ENCODE measurements around the gene PHACTR3.
"Not testable (repeated sequence)": the region's sequence is repeated elsewhere in the genome, so short reads cannot be mapped to it uniquely, and the experiment has no call there.

The PHACTR3 gene

GRCh38 chr20:59603781-59604541 lies at the start of gene PHACTR3:
PHACTR3 (plus strand) TSS chr20:59604540; CDS start chr20:59605015, 475 bp downstream.
- no peak for DNase-seq (ENCODE audit: low read depth)
- H3K4me3 ChIP-seq (ENCODE audit: low read depth, low read length) = no peak within 1 kb of the TSS

- H3K4me3 ChIP-seq (ENCODE audit: low read depth, low read length); DNase-seq (ENCODE audit: low read depth): not testable (repeated sequence)
These were observed 46.4 kb upstream of the PHACTR3 start for GRCh38 chr20:59557733-59558529.

DNA sequence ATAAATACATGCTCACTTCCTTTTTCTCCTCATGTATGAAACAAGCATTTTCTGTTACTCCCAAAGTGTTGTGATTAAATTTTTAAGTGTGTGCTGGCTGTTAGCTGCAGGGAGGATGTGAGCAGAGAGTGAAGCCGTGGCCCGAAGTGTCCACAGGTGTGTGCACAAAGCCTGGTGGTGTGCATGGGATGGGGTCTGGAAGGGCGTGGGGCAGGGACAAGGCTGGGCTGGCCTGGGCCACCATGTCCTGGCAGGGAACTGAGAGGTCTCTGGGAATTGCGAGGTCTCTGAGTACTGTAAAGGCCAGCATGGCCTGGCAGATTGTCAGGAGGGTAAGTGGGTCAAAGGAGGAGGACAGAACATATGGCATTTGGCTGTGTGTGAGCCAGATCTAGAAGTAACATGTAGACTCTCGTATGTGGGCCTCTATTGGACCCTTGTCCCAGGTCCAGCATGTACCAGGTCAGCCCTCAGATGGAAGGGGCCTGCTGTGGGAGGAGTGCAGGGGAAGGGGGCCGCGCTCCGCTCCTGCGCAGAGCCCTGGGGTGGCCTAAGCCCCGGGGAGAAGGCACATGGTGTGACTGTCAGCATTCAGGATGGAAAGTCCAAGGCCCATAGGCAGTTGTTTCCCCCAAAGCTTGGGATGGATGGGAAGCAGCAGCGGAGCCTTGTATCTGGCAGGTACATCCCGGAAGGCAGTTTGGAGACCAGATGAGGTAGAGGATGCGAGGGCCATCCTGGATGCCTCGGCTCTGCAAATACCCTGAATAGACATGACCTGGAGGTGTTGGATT lies 45.1 kb upstream of the PHACTR3 start:
- H3K4me3 ChIP-seq (ENCODE audit: low read depth, low read length) = no peak overlapping the region

DNA sequence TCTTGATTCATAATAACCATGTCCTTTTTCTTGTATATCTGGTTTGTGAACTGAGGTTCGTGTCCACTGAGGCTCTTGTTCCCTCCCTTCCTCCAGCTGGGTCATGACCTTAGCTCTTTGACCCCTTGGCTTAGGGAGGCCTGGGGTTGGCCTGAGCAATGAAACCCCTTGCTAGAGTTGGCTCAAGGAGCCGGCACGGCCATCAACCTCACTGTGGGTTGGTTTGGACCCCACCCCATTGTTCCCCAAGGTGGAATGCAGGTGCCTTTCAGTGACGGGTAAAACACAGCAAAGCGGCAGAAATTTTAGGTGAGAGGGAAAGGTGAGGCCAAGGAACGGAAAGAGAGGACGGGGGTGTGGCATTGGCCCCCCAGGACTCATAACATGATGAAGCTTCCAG lies 44.5 kb upstream of the PHACTR3 start:
- H3K4me3 ChIP-seq (ENCODE audit: low read depth, low read length) = no peak overlapping the region
- no peak for DNase-seq (ENCODE audit: low read depth)

More for the DNA sequence above, 45.1 kb upstream of the PHACTR3 start:
- DNase-seq (ENCODE audit: low read depth) = no peak

GRCh38 chr20:59560588-59561227 lies 43.6 kb upstream of the PHACTR3 start:
- H3K4me3 ChIP-seq (ENCODE audit: low read depth, low read length) = no peak overlapping the region
- no peak for DNase-seq (ENCODE audit: low read depth)

DNA sequence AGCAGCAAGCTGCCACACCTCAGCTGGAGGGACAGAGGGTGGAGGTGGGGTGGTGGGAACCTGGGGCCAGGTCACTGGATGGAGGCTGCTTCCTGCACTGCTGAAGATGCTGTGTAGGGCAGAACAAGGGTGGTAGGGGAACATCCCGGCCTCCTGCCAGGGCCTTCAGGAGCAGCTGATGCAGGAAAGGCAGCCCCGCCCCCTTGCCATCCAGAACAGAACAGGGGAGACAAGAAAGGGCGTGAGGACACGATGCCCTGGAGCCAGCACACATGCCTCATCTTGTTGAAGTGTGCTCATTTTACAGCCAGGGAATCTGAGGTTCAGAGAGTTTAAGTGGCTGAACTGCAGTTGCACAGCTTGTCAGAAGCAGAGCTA lies 43.1 kb upstream of the PHACTR3 start:
- H3K4me3 ChIP-seq (ENCODE audit: low read depth, low read length) = no peak overlapping the region
- no peak for DNase-seq (ENCODE audit: low read depth)

DNA sequence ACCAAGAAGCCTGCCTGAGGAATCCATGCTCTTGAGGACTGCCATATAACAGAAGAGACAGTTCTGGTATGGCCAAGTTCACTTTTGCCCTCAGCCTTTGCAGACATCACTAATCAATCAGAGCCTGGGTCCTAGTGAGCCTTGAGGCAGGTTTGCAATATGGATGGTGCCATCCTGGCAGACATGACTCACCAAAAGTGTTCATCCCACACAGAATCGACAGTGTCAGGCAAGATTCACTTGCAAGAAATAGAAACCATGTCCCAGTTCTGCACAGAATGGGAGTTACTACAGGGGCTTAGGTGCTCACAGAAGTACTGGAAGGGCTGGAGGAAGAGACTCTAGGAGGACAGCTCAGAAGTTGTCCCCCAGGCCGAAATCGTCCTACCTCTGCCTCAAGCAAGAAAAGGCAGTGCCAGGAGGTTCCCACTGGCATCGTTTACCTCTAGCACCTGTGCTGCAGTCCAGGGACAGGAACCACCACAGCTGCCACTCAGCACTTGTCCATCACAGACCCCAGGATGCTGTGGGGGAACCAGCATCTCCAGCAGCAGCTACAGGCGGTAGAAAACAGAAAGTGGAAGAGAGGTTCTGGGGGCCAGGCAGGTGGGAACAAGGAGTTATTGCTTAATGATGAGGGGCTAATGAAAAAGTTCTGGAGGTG lies 42.6 kb upstream of the PHACTR3 start:
- DNase-seq (ENCODE audit: low read depth) = no peak
- no peak overlapping the region for H3K4me3 ChIP-seq (ENCODE audit: low read depth, low read length)

- H3K4me3 ChIP-seq (ENCODE audit: low read depth, low read length) = no peak overlapping the region
- DNase-seq (ENCODE audit: low read depth) = no peak
These were observed 40.2 kb upstream of the PHACTR3 start for GRCh38 chr20:59564171-59564570.

GRCh38 chr20:59564943-59565342 lies 39.4 kb upstream of the PHACTR3 start:
- no peak overlapping the region for H3K4me3 ChIP-seq (ENCODE audit: low read depth, low read length)
- DNase-seq (ENCODE audit: low read depth) = no peak

DNA sequence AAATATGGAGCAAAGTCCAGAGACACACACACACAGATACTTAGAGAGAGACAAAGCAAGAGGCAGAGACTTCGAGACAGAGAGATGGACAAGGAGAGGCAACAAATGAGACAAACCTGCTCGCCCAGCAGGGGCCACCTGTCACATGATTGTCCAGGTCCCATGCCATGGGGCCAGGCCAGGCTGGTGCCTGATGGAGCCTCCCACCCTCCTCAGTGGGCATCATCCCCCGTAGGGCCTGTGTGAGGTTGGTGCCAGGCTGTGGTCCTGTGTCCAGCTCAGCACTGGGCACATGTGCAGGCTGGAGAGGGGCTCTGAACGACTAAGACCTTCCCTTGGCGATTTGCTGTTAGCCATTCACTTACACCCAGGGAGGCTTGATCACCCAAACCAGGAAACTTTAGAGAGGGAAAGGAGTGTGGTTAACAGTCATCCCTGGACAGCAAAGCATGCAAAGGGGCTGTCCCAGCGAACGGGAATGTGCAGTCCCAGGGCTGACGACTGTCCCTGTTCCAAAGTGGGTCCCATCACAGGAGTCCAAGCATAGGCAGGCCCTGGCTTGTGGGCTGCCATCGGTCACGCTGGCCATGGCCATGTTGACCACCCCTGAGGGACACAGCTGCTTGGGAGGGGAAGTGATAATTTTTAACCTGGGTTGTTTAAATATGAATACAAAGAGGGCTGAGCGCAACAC lies 38.4 kb upstream of the PHACTR3 start:
- DNase-seq (ENCODE audit: low read depth) = no peak
- no peak overlapping the region for H3K4me3 ChIP-seq (ENCODE audit: low read depth, low read length)

GRCh38 chr20:59566631-59567524 lies 37.5 kb upstream of the PHACTR3 start:
- H3K4me3 ChIP-seq (ENCODE audit: low read depth, low read length) = no peak overlapping the region
- DNase-seq (ENCODE audit: low read depth) = no peak

DNA sequence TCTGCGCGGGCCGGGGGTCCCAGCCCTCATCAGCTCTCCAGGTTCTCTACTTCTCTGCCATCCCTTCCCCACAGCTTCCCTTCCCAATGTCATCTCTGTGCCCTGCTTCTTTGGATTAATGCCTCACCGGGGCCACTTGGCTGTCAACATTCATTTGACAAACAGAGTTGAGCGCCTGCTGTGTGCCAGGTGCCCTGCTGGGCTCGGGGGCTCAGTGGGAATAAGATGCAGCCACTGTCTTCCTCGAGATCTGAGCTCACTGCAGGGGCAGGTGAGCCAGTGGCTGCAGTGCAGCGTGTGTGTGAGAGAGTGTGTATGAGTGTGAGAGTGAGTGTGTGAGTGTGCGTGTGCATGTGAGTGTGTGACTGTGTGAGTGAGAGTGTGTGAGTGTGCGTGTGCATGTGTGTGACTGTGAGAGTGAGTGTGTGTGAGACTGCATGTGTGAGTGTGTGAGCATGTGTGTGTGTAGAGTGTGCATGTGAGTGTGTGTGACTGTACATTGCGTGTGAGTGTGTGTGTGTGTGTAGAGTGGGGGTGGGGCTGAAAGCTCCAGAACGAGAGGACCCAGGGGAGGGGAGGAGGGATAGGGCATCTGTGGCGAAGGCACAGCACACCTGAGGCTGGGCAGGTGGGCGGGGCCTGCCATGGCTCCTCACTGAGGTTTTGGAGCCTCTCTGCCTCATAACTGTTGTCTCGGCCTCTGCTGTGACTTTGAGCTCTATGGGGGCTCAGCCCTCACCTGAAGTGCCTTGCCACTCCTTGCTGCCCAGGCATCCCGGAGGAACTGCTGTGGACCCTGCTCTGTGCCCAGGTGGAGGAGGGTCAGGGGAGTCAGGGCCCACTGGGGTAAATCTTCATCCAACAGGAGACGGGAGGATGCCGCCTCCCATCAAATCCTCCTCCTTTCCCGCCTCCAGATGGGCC lies 36.5 kb upstream of the PHACTR3 start:
- H3K4me3 ChIP-seq (ENCODE audit: low read depth, low read length) = no peak overlapping the region
- DNase-seq (ENCODE audit: low read depth) = no peak

DNA sequence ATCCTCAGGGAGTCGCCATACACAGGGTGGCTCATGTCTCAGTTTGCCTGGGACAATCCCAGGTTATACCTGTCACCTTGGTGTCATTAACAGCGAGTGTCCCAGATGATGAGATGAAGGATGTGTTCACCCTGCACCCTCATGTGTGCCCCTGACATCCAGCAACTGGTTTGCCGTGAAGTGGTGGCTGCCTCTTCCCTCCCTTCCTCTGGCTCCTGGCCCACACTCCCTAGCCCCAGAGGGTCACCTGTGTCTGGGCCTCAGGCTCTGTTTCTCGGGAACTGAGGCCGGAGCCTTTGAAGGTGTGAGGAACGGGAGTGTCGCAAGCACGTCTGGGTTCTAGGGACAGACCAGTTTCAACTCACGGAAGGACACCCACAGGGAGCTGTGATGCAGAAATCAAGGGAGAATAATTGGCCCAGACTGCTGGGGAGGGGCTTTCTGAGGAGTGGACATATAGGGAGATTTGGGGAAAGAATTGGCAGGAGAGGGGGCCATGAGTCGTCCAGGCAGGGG lies 35.8 kb upstream of the PHACTR3 start:
- no peak for DNase-seq (ENCODE audit: low read depth)
- no peak overlapping the region for H3K4me3 ChIP-seq (ENCODE audit: low read depth, low read length)

- DNase-seq (ENCODE audit: low read depth) = no peak
- H3K4me3 ChIP-seq (ENCODE audit: low read depth, low read length) = no peak overlapping the region
These were observed 35.0 kb upstream of the PHACTR3 start for GRCh38 chr20:59569305-59569704.

GRCh38 chr20:59571151-59571550 lies 33.2 kb upstream of the PHACTR3 start:
- no peak overlapping the region for H3K4me3 ChIP-seq (ENCODE audit: low read depth, low read length)
- no peak for DNase-seq (ENCODE audit: low read depth)

- DNase-seq (ENCODE audit: low read depth) = peak; percentile 7
- H3K4me3 ChIP-seq (ENCODE audit: low read depth, low read length) = peak overlapping the region; percentile 50
These were observed 32.6 kb upstream of the PHACTR3 start for GRCh38 chr20:59571551-59572314.
